DOHH2 (cell line): ENCODE measurements around the gene FOXK1.

ENCODE experiments used
- EZH2phosphoT487 ChIP-seq: fragments of 200-600 bp; sonication (generic); IDR thresholded peaks from 2 replicates; pipeline ENCODE4 v1.6.1; 2017; ENCODE audit warnings: borderline replicate concordance, mild to moderate bottlenecking, antibody characterized with exemption, low read length, moderate library complexity, mixed read lengths
- TF ChIP-seq, protein P1 (sequence below): fragments of 200-600 bp; sonication (generic); IDR thresholded peaks from one replicate; pipeline ENCODE4 v1.5.1; 2014; ENCODE audit warnings: antibody characterized with exemption, mild to moderate bottlenecking, low read depth, low read length; ENCODE audit not compliant: poor library complexity, severe bottlenecking

DNA sequence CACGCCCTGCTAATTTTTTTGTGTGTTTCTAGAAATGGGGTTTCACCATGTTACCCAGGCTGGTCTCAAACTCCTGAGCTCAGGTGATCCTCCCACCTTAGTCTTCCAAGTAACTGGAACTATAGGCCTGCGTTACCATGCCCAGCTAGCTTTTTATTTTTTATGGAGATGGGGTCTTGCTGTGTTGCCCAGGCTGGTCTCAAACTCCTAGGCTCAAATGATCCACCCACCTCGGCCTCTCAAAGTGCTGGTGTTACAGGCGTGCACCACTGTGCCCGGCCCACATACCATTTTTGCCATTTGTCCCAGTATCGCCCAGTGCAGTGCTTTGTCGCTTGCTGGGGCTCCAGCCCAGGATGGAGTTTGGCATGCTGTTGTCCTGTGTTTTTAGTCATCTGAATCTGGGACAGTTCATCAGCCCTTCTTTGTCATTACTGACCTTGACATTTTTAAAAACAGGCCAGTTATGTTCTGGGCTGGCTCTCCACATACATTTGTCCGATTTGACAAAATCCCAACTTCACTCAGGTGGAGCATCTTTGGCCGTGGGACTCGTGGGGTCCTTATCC is 16.7 kb downstream of the FOXK1 start:
- TF ChIP-seq, protein P1, sequence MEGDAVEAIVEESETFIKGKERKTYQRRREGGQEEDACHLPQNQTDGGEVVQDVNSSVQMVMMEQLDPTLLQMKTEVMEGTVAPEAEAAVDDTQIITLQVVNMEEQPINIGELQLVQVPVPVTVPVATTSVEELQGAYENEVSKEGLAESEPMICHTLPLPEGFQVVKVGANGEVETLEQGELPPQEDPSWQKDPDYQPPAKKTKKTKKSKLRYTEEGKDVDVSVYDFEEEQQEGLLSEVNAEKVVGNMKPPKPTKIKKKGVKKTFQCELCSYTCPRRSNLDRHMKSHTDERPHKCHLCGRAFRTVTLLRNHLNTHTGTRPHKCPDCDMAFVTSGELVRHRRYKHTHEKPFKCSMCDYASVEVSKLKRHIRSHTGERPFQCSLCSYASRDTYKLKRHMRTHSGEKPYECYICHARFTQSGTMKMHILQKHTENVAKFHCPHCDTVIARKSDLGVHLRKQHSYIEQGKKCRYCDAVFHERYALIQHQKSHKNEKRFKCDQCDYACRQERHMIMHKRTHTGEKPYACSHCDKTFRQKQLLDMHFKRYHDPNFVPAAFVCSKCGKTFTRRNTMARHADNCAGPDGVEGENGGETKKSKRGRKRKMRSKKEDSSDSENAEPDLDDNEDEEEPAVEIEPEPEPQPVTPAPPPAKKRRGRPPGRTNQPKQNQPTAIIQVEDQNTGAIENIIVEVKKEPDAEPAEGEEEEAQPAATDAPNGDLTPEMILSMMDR, result no peak
- no peak for TF ChIP-seq EZH2phosphoT487
